H1 (cell line): Measurements from ENCODE around the gene NR5A2. TPM values are rescaled to one million over a fixed set of nuclear protein-coding genes. Genes with fewer than 3 reads are reported as not detected.
"Not testable (repeated sequence)": the region's sequence is repeated elsewhere in the genome, so short reads cannot be mapped to it uniquely, and the experiment has no call there.

Source experiments
- CTCF ChIA-PET: fragments of 300-600 bp; sonication (Branson Sonifier 250); formaldehyde crosslinking; loops from one replicate; lab custom pipeline; 2021; ENCODE audit not compliant: partially characterized antibody; lab: Charles Lee
- POLR2A ChIA-PET: fragments of 300-600 bp; sonication (Branson Sonifier 250); formaldehyde crosslinking; loops from one replicate; lab custom pipeline; 2021; ENCODE audit warnings: inconsistent platforms; ENCODE audit not compliant: partially characterized antibody; lab: Charles Lee
- DNase-seq, 2 experiments: peaks; one replicate each; pipeline versions ENCODE4 v3.0.0 to v3.0.0-alpha.2; 2010 to 2022; ENCODE audit warnings: low spot score in 2 of 2, low read depth in 1 of 2, mixed read lengths in 1 of 2
- FAIRE-seq: peaks from 2 replicates; lab custom pipeline; 2011; peaks lifted over from hg19 to GRCh38; lab: Jason Lieb, UNC
- H2AFZ ChIP-seq: 2 replicates; pipeline ENCODE4 v1.8.1; 2012; ENCODE audit warnings: low read length, inconsistent platforms
- H2AK5ac ChIP-seq: 2 replicates; pipeline ENCODE4 v1.6.1; 2013; ENCODE audit warnings: low read depth, low read length
- H2BK120ac ChIP-seq: replicated peaks from 2 replicates; pipeline ENCODE3; 2013; ENCODE audit warnings: low read depth, low read length, inconsistent platforms
- H2BK12ac ChIP-seq: 2 replicates; pipeline ENCODE4 v1.6.1; 2013; ENCODE audit warnings: low read depth, low read length
- H2BK15ac ChIP-seq: 2 replicates; pipeline ENCODE4 v1.6.1; 2013; ENCODE audit warnings: low read length
- H2BK20ac ChIP-seq: 2 replicates; pipeline ENCODE4 v1.6.1; 2013; ENCODE audit warnings: low read length
- H2BK5ac ChIP-seq: 2 replicates; pipeline ENCODE4 v1.6.1; 2013; ENCODE audit warnings: low read depth, low read length
- H3K14ac ChIP-seq: 2 replicates; pipeline ENCODE4 v1.6.1; 2013; ENCODE audit warnings: inconsistent platforms; ENCODE audit not compliant: insufficient read length
- H3K18ac ChIP-seq: 2 replicates; pipeline ENCODE4 v1.6.1; 2013; ENCODE audit warnings: low read length; ENCODE audit errors: extremely low read depth
- H3K23ac ChIP-seq: 2 replicates; pipeline ENCODE4 v1.6.1; 2013; ENCODE audit warnings: inconsistent platforms; ENCODE audit not compliant: insufficient read length
- H3K23me2 ChIP-seq: 2 replicates; pipeline ENCODE4 v1.6.1; 2013; ENCODE audit warnings: low read depth, low read length
- H3K27ac ChIP-seq: 2 replicates; pipeline ENCODE4 v1.6.1; 2011; ENCODE audit warnings: low read depth, low read length, inconsistent platforms
- H3K27me3 ChIP-seq, 4 experiments: replicated peaks in 1 of 4; 1 replicate in 1 of 4; 2 replicates in 3 of 4; pipeline versions ENCODE4 v1.6.1 to v1.8.1; 2011 to 2013; ENCODE audit warnings: low read length in 3 of 4, mild to moderate bottlenecking in 3 of 4, inconsistent platforms in 2 of 4, mixed read lengths in 2 of 4, moderate library complexity in 1 of 4; ENCODE audit not compliant: control insufficient read depth in 3 of 4, insufficient read depth in 3 of 4; ENCODE audit errors: extremely low read depth in 1 of 4
- H3K36me3 ChIP-seq, 4 experiments: 2 replicates each; pipeline versions ENCODE4 v1.6.1 to v1.8.1; 2011 to 2013; ENCODE audit warnings: mild to moderate bottlenecking in 4 of 4, low read length in 3 of 4, moderate library complexity in 2 of 4, control low read depth in 1 of 4, inconsistent platforms in 1 of 4; ENCODE audit not compliant: insufficient read depth in 4 of 4, control insufficient read depth in 2 of 4
- H3K4ac ChIP-seq: replicated peaks from 2 replicates; pipeline ENCODE3; 2013; ENCODE audit warnings: low read length, low read depth, mixed read lengths, inconsistent platforms; ENCODE audit not compliant: insufficient read length
- H3K4me1 ChIP-seq, 4 experiments: replicated peaks in 1 of 4; 1 replicate in 1 of 4; 2 replicates in 3 of 4; pipeline versions ENCODE4 v1.6.1 to v1.8.1; 2011 to 2013; ENCODE audit warnings: low read length in 3 of 4, inconsistent platforms in 2 of 4, mixed read lengths in 1 of 4; ENCODE audit not compliant: insufficient read depth in 4 of 4, control insufficient read depth in 3 of 4
- H3K4me2 ChIP-seq, 2 experiments: 2 replicates each; pipeline versions ENCODE4 v1.6.1 to v1.8.1; 2011 to 2013; ENCODE audit warnings: low read depth in 2 of 2, low read length in 2 of 2, control low read depth in 1 of 2, inconsistent platforms in 1 of 2, mild to moderate bottlenecking in 1 of 2; ENCODE audit not compliant: insufficient read depth in 1 of 2
- H3K4me3 ChIP-seq, 4 experiments: fragments of 200-600, 300-600 bp in 1 of 4; sonication (generic), shearing (Covaris generic), sonication (Bioruptor Twin) in 1 of 4; 2 replicates each; pipeline versions ENCODE4 v1.5.1 to v1.8.1; 2011 to 2016; ENCODE audit warnings: low read length in 4 of 4, low read depth in 3 of 4, control low read depth in 2 of 4, inconsistent platforms in 2 of 4, mild to moderate bottlenecking in 2 of 4, mixed read lengths in 1 of 4, moderate library complexity in 1 of 4; ENCODE audit not compliant: insufficient read depth in 2 of 4; ENCODE audit errors: extremely low read depth in 1 of 4
- H3K56ac ChIP-seq: replicated peaks from 2 replicates; pipeline ENCODE3; 2013; ENCODE audit warnings: low read depth, mild to moderate bottlenecking, mixed read lengths, low read length, inconsistent platforms; ENCODE audit not compliant: insufficient read length
- H3K79me1 ChIP-seq: 2 replicates; pipeline ENCODE4 v1.6.1; 2013; ENCODE audit warnings: low read depth, low read length, control low read depth
- H3K79me2 ChIP-seq, 2 experiments: 2 replicates each; pipeline versions ENCODE4 v1.6.1 to v1.8.1; 2012 to 2013; ENCODE audit warnings: low read length in 2 of 2, mild to moderate bottlenecking in 2 of 2, inconsistent platforms in 1 of 2; ENCODE audit not compliant: insufficient read depth in 2 of 2, control insufficient read depth in 1 of 2
- H3K9ac ChIP-seq, 4 experiments: replicated peaks in 1 of 4; 1 replicate in 1 of 4; 2 replicates in 3 of 4; pipeline versions ENCODE4 v1.6.1 to v1.8.1; 2011 to 2013; ENCODE audit warnings: low read depth in 3 of 4, low read length in 3 of 4, control low read depth in 2 of 4, mild to moderate bottlenecking in 2 of 4, moderate library complexity in 2 of 4, inconsistent platforms in 1 of 4; ENCODE audit errors: extremely low read depth in 1 of 4
- H3K9me3 ChIP-seq, 2 experiments: 2 replicates each; pipeline versions ENCODE4 v1.6.1 to v1.8.1; 2012 to 2013; ENCODE audit warnings: mild to moderate bottlenecking in 2 of 2, moderate library complexity in 2 of 2, control low read depth in 1 of 2, inconsistent platforms in 1 of 2, low read depth in 1 of 2, low read length in 1 of 2, mixed read lengths in 1 of 2; ENCODE audit not compliant: insufficient read depth in 2 of 2
- H4K20me1 ChIP-seq, 2 experiments: replicated peaks in 1 of 2; 2 replicates each; pipeline versions ENCODE3 to v1.8.1; 2011 to 2013; ENCODE audit warnings: inconsistent platforms in 2 of 2, low read length in 2 of 2, mild to moderate bottlenecking in 1 of 2; ENCODE audit not compliant: insufficient read depth in 2 of 2, control insufficient read depth in 1 of 2
- H4K5ac ChIP-seq: 2 replicates; pipeline ENCODE4 v1.6.1; 2013; ENCODE audit warnings: low read length, low read depth, mixed read lengths, inconsistent platforms; ENCODE audit not compliant: insufficient read length
- H4K8ac ChIP-seq: 2 replicates; pipeline ENCODE4 v1.8.0; 2013; ENCODE audit warnings: mild to moderate bottlenecking, moderate library complexity, low read length, inconsistent platforms; ENCODE audit not compliant: insufficient read depth; ENCODE audit errors: extremely low read depth
- H4K91ac ChIP-seq: replicated peaks from 2 replicates; pipeline ENCODE3; 2013; ENCODE audit warnings: low read length, mixed read lengths, inconsistent platforms; ENCODE audit not compliant: insufficient read length
- WGBS, 2 experiments: shearing (Covaris generic) in 1 of 2; methylation state at CpG; one replicate each; pipeline versions ENCODE4 v1.1.6 to v1.1.7; 2013 to 2015; ENCODE audit warnings: low lambda C conversion rate in 2 of 2, mixed read lengths in 2 of 2, inconsistent platforms in 1 of 2, low coverage in 1 of 2, missing lambda C conversion rate in 1 of 2; ENCODE audit not compliant: insufficient replicate concordance in 2 of 2, insufficient coverage in 1 of 2, insufficient read length in 1 of 2; ENCODE audit errors: extremely low coverage in 1 of 2, missing lambda C conversion rate in 1 of 2; 5-methylcytosine and 5-hydroxymethylcytosine counted together
- polyA plus RNA-seq, 7 experiments: library from polyadenylated mRNA; depleted of rRNA in 3 of 7; stranded (reverse) in 5 of 7; unstranded in 2 of 7; fragments of >200 nt in 5 of 7; fragments of 200-250 nt in 2 of 7; gene quantifications; 1 replicate in 5 of 7; 2 replicates in 1 of 7; 4 replicates in 1 of 7; pipeline versions ENCODE4 v1.2.1 to v1.2.3, GENCODE V29; 2011 to 2013; ENCODE audit warnings: missing spikeins in 2 of 7, mixed read lengths in 2 of 7
- total RNA-seq: library from RNA; stranded (reverse); fragmentation: NEBNext Ultra II Directional; extraction: Animal tissue kit (Norgen Biotek cat#: 25700); gene quantifications from 2 replicates; pipeline ENCODE4 v1.2.1, GENCODE V29; 2021

Gene NR5A2
- total and polyA plus RNA-seq, 2 of the 8 experiments (the other 6 are each of a cell fraction or from before 2014, with no cell fraction given): 1.7 to 11.6 TPM

DNA sequence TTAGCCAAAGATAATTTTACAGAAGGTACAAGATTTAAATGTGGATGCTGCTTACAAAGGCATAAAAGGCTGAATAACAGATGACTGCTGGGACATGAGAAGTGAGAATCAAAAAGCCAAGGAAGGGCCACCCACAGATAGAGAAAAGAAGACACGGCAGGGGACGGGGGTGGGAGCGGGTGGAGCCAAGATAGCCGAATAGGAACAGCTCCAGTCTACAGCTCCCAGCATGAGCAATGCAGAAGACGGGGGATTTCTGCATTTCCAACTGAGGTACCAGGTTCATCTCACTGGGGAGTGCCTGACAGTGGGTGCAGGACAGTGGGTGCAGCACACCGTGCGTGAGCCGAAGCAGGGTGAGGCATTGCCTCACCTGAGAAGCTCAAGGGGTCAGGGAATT, 157.7 kb downstream of the NR5A2 start:
- not testable (repeated sequence) for H2BK5ac ChIP-seq, H2BK120ac ChIP-seq, DNase-seq, H3K18ac ChIP-seq, H4K20me1 ChIP-seq, H2BK20ac ChIP-seq, H4K91ac ChIP-seq, FAIRE-seq, H3K27me3 ChIP-seq, H3K4me2 ChIP-seq, H2BK15ac ChIP-seq, H2AK5ac ChIP-seq, H3K79me2 ChIP-seq, H3K56ac ChIP-seq, H3K27ac ChIP-seq, H3K79me1 ChIP-seq, H3K4me3 ChIP-seq, H2BK12ac ChIP-seq, H2AFZ ChIP-seq, H3K36me3 ChIP-seq, H3K4ac ChIP-seq, H3K9ac ChIP-seq, H4K5ac ChIP-seq, H3K4me1 ChIP-seq, H3K23ac ChIP-seq, H4K8ac ChIP-seq, H3K23me2 ChIP-seq, H3K14ac ChIP-seq
- CTCF ChIA-PET: interaction anchor here (0.6 to 0.9 kb wide), 2 partner anchors 46 to 325 kb away, joined by 3 read pairs; no protein-coding TSS in a partner anchor
- peaks cover 8 to 12% of the 10 kb centered on the region in 2 experiments; a peak in 3 of 4 replicates for H3K9me3 ChIP-seq
- POLR2A ChIA-PET: interaction anchor here (0.7 kb wide), 1 partner anchor 210 kb away, joined by 4 read pairs; no protein-coding TSS in a partner anchor
- 100% methylated on average over 2 of the region's 8 CpGs; no CpG with 5 or more reads in 1 of the 2 experiments for WGBS, 2 experiments

DNA sequence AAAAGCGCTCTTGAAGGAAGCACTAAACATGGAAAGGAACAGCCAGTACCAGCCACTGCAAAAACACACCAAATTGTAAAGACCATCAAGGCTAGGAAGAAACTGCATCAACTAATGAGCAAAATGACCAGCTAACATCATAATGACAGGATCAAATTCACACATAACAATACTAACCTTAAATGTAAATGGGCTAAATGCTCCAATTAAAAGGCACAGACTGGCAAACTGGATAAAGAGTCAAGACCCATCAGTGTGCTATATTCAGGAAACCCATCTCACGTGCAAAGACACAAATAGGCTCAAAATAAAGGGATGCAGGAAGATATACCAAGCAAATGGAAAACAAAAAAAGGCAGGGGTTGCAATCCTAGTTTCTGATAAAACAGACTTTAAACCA, 159.8 kb downstream of the NR5A2 start:
- whole genome bisulfite sequencing, 2 experiments: 82% methylated on average over 2 of the region's 2 CpGs; no CpG with 5 or more reads in 1 of the 2 experiments
- POLR2A ChIA-PET: not testable (repeated sequence)

More for the DNA sequence above, 159.8 kb downstream of the NR5A2 start:
- FAIRE-seq, H2AK5ac ChIP-seq, CTCF ChIA-PET, H3K9ac ChIP-seq, H3K36me3 ChIP-seq, H2BK12ac ChIP-seq, H3K23ac ChIP-seq, H3K4me3 ChIP-seq, H2BK120ac ChIP-seq, H4K20me1 ChIP-seq, H3K14ac ChIP-seq, H3K56ac ChIP-seq, H3K79me1 ChIP-seq, H3K18ac ChIP-seq, H2BK20ac ChIP-seq, H3K4me1 ChIP-seq, H4K5ac ChIP-seq, H3K27ac ChIP-seq, H2BK5ac ChIP-seq, DNase-seq, H3K27me3 ChIP-seq, H2AFZ ChIP-seq, H3K23me2 ChIP-seq, H3K4me2 ChIP-seq, H3K4ac ChIP-seq, H4K91ac ChIP-seq, H3K79me2 ChIP-seq, H2BK15ac ChIP-seq, H4K8ac ChIP-seq: not testable (repeated sequence)
- peaks cover 8 to 12% of the 10 kb centered on the region in 2 experiments; a peak in 3 of 4 replicates for H3K9me3 ChIP-seq
